Measurements from ENCODE around the gene NCBP2L.
"Not testable (repeated sequence)": the region's sequence is repeated elsewhere in the genome, so short reads cannot be mapped to it uniquely, and the experiment has no call there.

The NCBP2L gene

DNA sequence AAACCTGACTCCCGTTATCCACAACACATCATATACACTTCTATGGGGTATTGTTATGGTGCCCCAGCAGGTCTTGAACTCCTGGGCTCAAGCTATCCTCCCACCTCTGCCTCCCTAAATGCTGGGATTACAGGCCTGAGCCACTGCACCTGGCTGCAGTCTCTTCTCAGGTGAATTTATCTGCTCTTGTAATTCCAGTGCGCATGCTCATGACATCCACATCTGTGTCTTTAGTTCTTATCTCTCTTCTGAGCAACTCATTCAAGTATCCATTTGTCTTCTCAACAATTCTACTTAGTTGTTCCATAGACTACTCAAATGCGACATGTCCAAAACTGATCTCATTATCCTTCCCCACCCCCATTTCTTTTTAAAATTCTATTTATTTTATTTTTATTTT lies 27.6 kb downstream of the NCBP2L start:
- Histone ChIP-seq H3K4me3 (ENCODE audit: insufficient read depth, low read length, poor library complexity, severe bottlenecking) (no peak overlapping the region), H3K27me3 (ENCODE audit: low read length) (no peaks in the 10 kb centered on the region), H3F3A (ENCODE audit: insufficient read depth) (no peaks in the 10 kb centered on the region), H3K36me3 (ENCODE audit: low read length) (no peaks in the 10 kb centered on the region), H3K27ac (ENCODE audit: low read depth, low read length) (no peak overlapping the region), H3K9ac (ENCODE audit: low read length) (no peak overlapping the region), H3K79me2 (ENCODE audit: insufficient read depth, low read length) (no peaks in the 10 kb centered on the region), H2AFZ (ENCODE audit: low read depth, low read length, severe bottlenecking) (no peak overlapping the region), H3K9me2 (replicated peaks; ENCODE audit: insufficient read depth, low read length) (no peaks in the 10 kb centered on the region), H4K20me1 (ENCODE audit: low read depth, low read length) (no peaks in the 10 kb centered on the region), H3K9me3 (ENCODE audit: insufficient read depth, low read length) (no peaks in the 10 kb centered on the region), H3K4me2 (ENCODE audit: low read depth, low read length, poor library complexity, severe bottlenecking) (no peak overlapping the region)
- no peak for TF ChIP-seq EZH2phosphoT487 (conservative IDR thresholded peaks at IDR 0.05; ENCODE audit: low read length)
- TF ChIP-seq CTCF (IDR thresholded peaks at IDR 0.05; ENCODE audit: insufficient read depth, low read length, poor library complexity, severe bottlenecking): no peak

GRCh38 chrX:107810053-107810452 lies 32.5 kb downstream of the NCBP2L start:
- not testable (repeated sequence) for H4K20me1 ChIP-seq (ENCODE audit: low read depth, low read length); H3K4me3 ChIP-seq (ENCODE audit: insufficient read depth, low read length, poor library complexity, severe bottlenecking); H3K9me3 ChIP-seq (ENCODE audit: insufficient read depth, low read length); H2AFZ ChIP-seq (ENCODE audit: low read depth, low read length, severe bottlenecking); H3K9me2 ChIP-seq (replicated peaks; ENCODE audit: insufficient read depth, low read length); H3K36me3 ChIP-seq (ENCODE audit: low read length); H3K9ac ChIP-seq (ENCODE audit: low read length); H3K27me3 ChIP-seq (ENCODE audit: low read length); H3K4me2 ChIP-seq (ENCODE audit: low read depth, low read length, poor library complexity, severe bottlenecking); H3K27ac ChIP-seq (ENCODE audit: low read depth, low read length); H3K79me2 ChIP-seq (ENCODE audit: insufficient read depth, low read length); H3F3A ChIP-seq (ENCODE audit: insufficient read depth)

DNA sequence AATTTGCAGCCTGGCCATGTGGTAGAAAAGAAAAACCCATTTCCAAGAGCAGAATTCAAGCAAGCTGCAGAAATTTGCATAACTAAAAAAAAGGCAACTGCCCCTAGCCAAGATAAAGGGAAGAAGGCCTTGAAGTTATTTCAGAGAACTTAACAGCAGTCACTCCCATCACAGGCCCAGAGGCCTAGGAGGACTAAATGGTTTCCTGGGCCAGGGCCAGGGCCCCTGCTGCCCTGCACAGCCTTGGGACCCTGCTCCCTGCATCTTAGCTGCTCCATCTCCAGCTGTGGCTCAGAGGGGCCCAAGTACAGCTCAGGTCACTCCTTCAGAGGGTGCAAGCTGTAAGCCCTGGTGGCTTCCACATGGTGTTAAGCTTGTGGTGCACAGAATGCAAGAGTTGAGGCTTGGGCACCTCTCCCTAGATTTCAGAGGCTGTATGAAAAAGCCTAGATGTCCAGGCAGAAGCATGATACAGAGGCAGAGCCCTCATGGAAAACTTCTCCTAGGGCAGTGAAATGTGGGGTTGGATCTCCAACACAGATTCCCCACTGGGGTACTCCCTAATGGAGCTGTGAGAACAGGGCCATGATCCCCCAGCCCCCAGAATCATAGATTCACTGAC lies 41.5 kb downstream of the NCBP2L start:
- Histone ChIP-seq H3K79me2 (ENCODE audit: insufficient read depth, low read length) (no peaks in the 10 kb centered on the region), H4K20me1 (ENCODE audit: low read depth, low read length) (no peaks in the 10 kb centered on the region), H3K9me3 (ENCODE audit: insufficient read depth, low read length) (peaks cover 7% of the 10 kb centered on the region; the same call in 1 of the 2 replicates), H3K27ac (ENCODE audit: low read depth, low read length) (no peak overlapping the region), H3K9ac (ENCODE audit: low read length) (no peak overlapping the region), H3K27me3 (ENCODE audit: low read length) (no peaks in the 10 kb centered on the region), H3K4me3 (ENCODE audit: insufficient read depth, low read length, poor library complexity, severe bottlenecking) (no peak overlapping the region), H3K9me2 (replicated peaks; ENCODE audit: insufficient read depth, low read length) (no peaks in the 10 kb centered on the region), H3K36me3 (ENCODE audit: low read length) (no peaks in the 10 kb centered on the region), H3K4me2 (ENCODE audit: low read depth, low read length, poor library complexity, severe bottlenecking) (no peak overlapping the region), H2AFZ (ENCODE audit: low read depth, low read length, severe bottlenecking) (no peak overlapping the region), H3F3A (ENCODE audit: insufficient read depth) (no peaks in the 10 kb centered on the region)
- TF ChIP-seq CTCF (IDR thresholded peaks at IDR 0.05; ENCODE audit: insufficient read depth, low read length, poor library complexity, severe bottlenecking) (no peak), EZH2phosphoT487 (conservative IDR thresholded peaks at IDR 0.05; ENCODE audit: low read length) (no peak)

- no peaks in the 10 kb centered on the region for H3K27me3 ChIP-seq (ENCODE audit: low read length)
- no peaks in the 10 kb centered on the region for H3K9me2 ChIP-seq (replicated peaks; ENCODE audit: insufficient read depth, low read length)
- no peaks in the 10 kb centered on the region for H3F3A ChIP-seq (ENCODE audit: insufficient read depth)
- H4K20me1 ChIP-seq (ENCODE audit: low read depth, low read length): no peaks in the 10 kb centered on the region
- TF ChIP-seq CTCF (IDR thresholded peaks at IDR 0.05; ENCODE audit: insufficient read depth, low read length, poor library complexity, severe bottlenecking) (no peak), EZH2phosphoT487 (conservative IDR thresholded peaks at IDR 0.05; ENCODE audit: low read length) (no peak)
- peaks cover 7% of the 10 kb centered on the region; the same call in 1 of the 2 replicates for H3K9me3 ChIP-seq (ENCODE audit: insufficient read depth, low read length)
- no peak overlapping the region for H3K9ac ChIP-seq (ENCODE audit: low read length)
- no peak overlapping the region for H3K27ac ChIP-seq (ENCODE audit: low read depth, low read length)
- no peak overlapping the region for H3K4me2 ChIP-seq (ENCODE audit: low read depth, low read length, poor library complexity, severe bottlenecking)
- H2AFZ ChIP-seq (ENCODE audit: low read depth, low read length, severe bottlenecking): no peak overlapping the region
- H3K4me3 ChIP-seq (ENCODE audit: insufficient read depth, low read length, poor library complexity, severe bottlenecking): no peak overlapping the region
- no peaks in the 10 kb centered on the region for H3K79me2 ChIP-seq (ENCODE audit: insufficient read depth, low read length)
- H3K36me3 ChIP-seq (ENCODE audit: low read length): no peaks in the 10 kb centered on the region
These were observed 45.5 kb downstream of the NCBP2L start for GRCh38 chrX:107823042-107823441.
